Osteocyte (in vitro differentiated cells): ENCODE data around the gene ITPR2. TPM values are rescaled to one million over a fixed set of nuclear protein-coding genes. Genes with fewer than 3 reads are reported as not detected.

Experiments
- DNase-seq: peaks from one replicate; pipeline ENCODE4 v3.0.0; 2021; ENCODE audit warnings: mixed read lengths; ENCODE audit not compliant: unreplicated experiment; ENCODE audit errors: extremely low spot score
- H3K27ac Mint-ChIP-seq: one replicate; pipeline ENCODE4 v1.8.0; 2021; ENCODE audit warnings: mild to moderate bottlenecking, mixed read lengths; ENCODE audit not compliant: unreplicated experiment
- H3K27me3 Mint-ChIP-seq: one replicate; pipeline ENCODE4 v1.8.0; 2021; ENCODE audit warnings: mixed read lengths; ENCODE audit not compliant: unreplicated experiment
- H3K36me3 Mint-ChIP-seq: one replicate; pipeline ENCODE4 v1.8.0; 2021; ENCODE audit warnings: mixed read lengths; ENCODE audit not compliant: unreplicated experiment
- H3K4me1 Mint-ChIP-seq: one replicate; pipeline ENCODE4 v1.8.0; 2021; ENCODE audit warnings: mixed read lengths; ENCODE audit not compliant: unreplicated experiment
- H3K4me3 Mint-ChIP-seq: one replicate; pipeline ENCODE4 v1.8.0; 2021; ENCODE audit warnings: mild to moderate bottlenecking, moderate library complexity, mixed read lengths; ENCODE audit not compliant: unreplicated experiment
- H3K9me3 Mint-ChIP-seq: one replicate; pipeline ENCODE4 v1.8.0; 2021; ENCODE audit warnings: mixed read lengths; ENCODE audit not compliant: unreplicated experiment
- CTCF ChIP-seq: fragments of 200-600 bp; sonication (generic); IDR thresholded peaks from 2 replicates; pipeline ENCODE4 v1.5.0; 2021; ENCODE audit warnings: antibody characterized with exemption, mild to moderate bottlenecking, moderate library complexity
- total RNA-seq: library from RNA; stranded (reverse); gene quantifications from 2 replicates; pipeline ENCODE4 v1.2.1, GENCODE V29; 2021

ITPR2 gene
- total RNA-seq, 1 donor from 2014 or later, result 22.1 TPM

- Mint-ChIP-seq H3K36me3 (no peaks in the 10 kb centered on the region), H3K27me3 (no peaks in the 10 kb centered on the region), H3K4me1 (peaks cover 17% of the 10 kb centered on the region), H3K27ac (no peak overlapping the region), H3K4me3 (no peak overlapping the region), H3K9me3 (no peaks in the 10 kb centered on the region)
- no peak for TF ChIP-seq CTCF
- no peak for DNase-seq
These were observed 538.0 kb downstream of the ITPR2 start for GRCh38 chr12:26295001-26295400.

GRCh38 chr12:26293612-26294011 lies 539.4 kb downstream of the ITPR2 start:
- H3K4me3 Mint-ChIP-seq, result no peak overlapping the region
- no peak for DNase-seq
- no peaks in the 10 kb centered on the region for H3K27me3 Mint-ChIP-seq
- H3K27ac Mint-ChIP-seq, result no peak overlapping the region
- TF ChIP-seq CTCF, result no peak
- H3K4me1 Mint-ChIP-seq, result peaks cover 5% of the 10 kb centered on the region
- H3K9me3 Mint-ChIP-seq, result no peaks in the 10 kb centered on the region
- H3K36me3 Mint-ChIP-seq, result no peaks in the 10 kb centered on the region

GRCh38 chr12:26292596-26292995 lies 540.4 kb downstream of the ITPR2 start:
- H3K4me3 Mint-ChIP-seq, result no peak overlapping the region

GRCh38 chr12:26290565-26290964 lies 542.4 kb downstream of the ITPR2 start:
- no peaks in the 10 kb centered on the region for H3K4me1 Mint-ChIP-seq
- no peak overlapping the region for H3K27ac Mint-ChIP-seq
- TF ChIP-seq CTCF, result no peak
- H3K36me3 Mint-ChIP-seq, result no peaks in the 10 kb centered on the region
- DNase-seq, result no peak
- no peak overlapping the region for H3K4me3 Mint-ChIP-seq
- H3K27me3 Mint-ChIP-seq, result no peaks in the 10 kb centered on the region
- H3K9me3 Mint-ChIP-seq, result no peaks in the 10 kb centered on the region

More at GRCh38 chr12:26292596-26292995, 540.4 kb downstream of the ITPR2 start:
- no peak for TF ChIP-seq CTCF
- H3K4me1 Mint-ChIP-seq, result no peaks in the 10 kb centered on the region
- H3K36me3 Mint-ChIP-seq, result no peaks in the 10 kb centered on the region
- H3K27ac Mint-ChIP-seq, result no peak overlapping the region
- no peaks in the 10 kb centered on the region for H3K27me3 Mint-ChIP-seq
- H3K9me3 Mint-ChIP-seq, result no peaks in the 10 kb centered on the region
- no peak for DNase-seq

GRCh38 chr12:26287671-26288381 lies 545.2 kb downstream of the ITPR2 start:
- Mint-ChIP-seq H3K36me3 (no peaks in the 10 kb centered on the region), H3K4me1 (no peaks in the 10 kb centered on the region), H3K27me3 (no peaks in the 10 kb centered on the region), H3K27ac (no peak overlapping the region), H3K4me3 (no peak overlapping the region), H3K9me3 (no peaks in the 10 kb centered on the region)
- no peak for DNase-seq
- TF ChIP-seq CTCF, result no peak

Other genes with a start within 250 kb of the ITPR2 start
- gene INTS13, start 104.8 kb upstream of the ITPR2 start, total RNA-seq, result 22.4 and 27.6 TPM in 2 replicates
- 43.7 and 44.4 TPM in 2 replicates for gene FGFR1OP2, start 105.3 kb upstream of the ITPR2 start, total RNA-seq
- 44.9 and 46.9 TPM in 2 replicates for gene TM7SF3, start 181.2 kb upstream of the ITPR2 start, total RNA-seq
- 42.1 and 43.0 TPM in 2 replicates for gene MED21, start 189.4 kb upstream of the ITPR2 start, total RNA-seq
- gene C12orf71, start 249.4 kb upstream of the ITPR2 start, total RNA-seq, result not detected in 2 replicates